Heart left ventricle (tissue), 13 donors: Measurements from ENCODE around the gene KCTD21.

ENCODE experiments used
- POLR2A ChIP-seq, 2 donors: fragments of 450-650 bp; IDR thresholded peaks; one replicate each; pipeline ENCODE4 v1.6.1; 2017; ENCODE audit warnings: antibody characterized with exemption in 2 of 2, mild to moderate bottlenecking in 2 of 2, moderate library complexity in 2 of 2
- TF ChIP-seq, protein P1 (sequence below), 12 donors: fragments of 200-600 bp; sonication (generic) in 4 of 12; IDR thresholded peaks; one replicate each; pipeline versions ENCODE4 v1.5.0 to v1.8.0; 2018 to 2022; ENCODE audit warnings: antibody characterized with exemption in 12 of 12, mild to moderate bottlenecking in 5 of 12
- donor health status: ischemic (EF 13 %, LVEDD 7.1; RV severe dilation, severe dysfunction).
- donor health status: DM: no; HTN: yes; CAD: no.
- donor health status: DM: no; HTN: no; CAD: no.
- donor health status: ischemic (EF 25% LVEDD 6.9; RV normal size, moderate dysfunction).
- donor health status: ischemic (EF 25% LVEDD 5.7; RV mildly dilated, moderate dysfunction).
- donor health status: ischemic (EF 35%, LVEDD 5.7; RV mildly dilated, moderate dysfunction).
- donor health status: nonischemic (EF 11% LVEDD 7.7; RV severe dilation, severe dysfunction).
- donor health status: DM: yes; HTN: yes; CAD: no.
- donor health status: PGD.
- donor health status: ischemic (EF 29% LVEDD 5.4; RV normal size, mild dysfunction).
- donor health status: nonischemic (EF 23%, LVEDD 6.1; RV moderate dilation, normal function).

DNA sequence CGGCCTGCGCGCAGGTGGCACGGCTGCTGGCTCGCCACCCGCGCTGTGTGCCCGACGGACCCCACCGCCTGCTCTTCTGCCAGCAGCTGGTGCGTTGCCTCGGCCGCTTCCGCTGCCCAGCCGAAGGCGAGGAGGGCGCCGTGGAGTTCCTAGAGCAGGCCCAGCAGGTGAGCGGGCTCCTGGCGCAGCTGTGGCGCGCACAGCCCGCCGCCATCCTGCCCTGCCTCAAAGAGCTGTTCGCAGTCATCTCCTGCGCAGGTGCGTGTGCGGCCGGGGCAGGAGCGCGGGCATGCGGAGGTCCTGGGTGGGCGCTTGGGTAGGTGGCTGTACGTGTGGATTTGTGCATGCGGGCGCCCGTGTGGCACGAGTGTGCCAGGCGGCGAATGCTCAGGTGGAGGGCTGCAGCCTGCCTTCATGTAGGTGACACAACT, 8.2 kb upstream of the KCTD21 start:
- TF ChIP-seq, protein P1, sequence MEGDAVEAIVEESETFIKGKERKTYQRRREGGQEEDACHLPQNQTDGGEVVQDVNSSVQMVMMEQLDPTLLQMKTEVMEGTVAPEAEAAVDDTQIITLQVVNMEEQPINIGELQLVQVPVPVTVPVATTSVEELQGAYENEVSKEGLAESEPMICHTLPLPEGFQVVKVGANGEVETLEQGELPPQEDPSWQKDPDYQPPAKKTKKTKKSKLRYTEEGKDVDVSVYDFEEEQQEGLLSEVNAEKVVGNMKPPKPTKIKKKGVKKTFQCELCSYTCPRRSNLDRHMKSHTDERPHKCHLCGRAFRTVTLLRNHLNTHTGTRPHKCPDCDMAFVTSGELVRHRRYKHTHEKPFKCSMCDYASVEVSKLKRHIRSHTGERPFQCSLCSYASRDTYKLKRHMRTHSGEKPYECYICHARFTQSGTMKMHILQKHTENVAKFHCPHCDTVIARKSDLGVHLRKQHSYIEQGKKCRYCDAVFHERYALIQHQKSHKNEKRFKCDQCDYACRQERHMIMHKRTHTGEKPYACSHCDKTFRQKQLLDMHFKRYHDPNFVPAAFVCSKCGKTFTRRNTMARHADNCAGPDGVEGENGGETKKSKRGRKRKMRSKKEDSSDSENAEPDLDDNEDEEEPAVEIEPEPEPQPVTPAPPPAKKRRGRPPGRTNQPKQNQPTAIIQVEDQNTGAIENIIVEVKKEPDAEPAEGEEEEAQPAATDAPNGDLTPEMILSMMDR (IDR thresholded peaks at IDR 0.05): no peak
- TF ChIP-seq POLR2A (IDR thresholded peaks at IDR 0.05): no peak
